Stimulated activated CD4-positive, alpha-beta T cell treated with anti-CD3 and anti-CD28 coated beads, Interleukin-15, amount 100 ng/mL, for 24 hours (primary cell): ENCODE measurements around the gene CRYBG1.
"Not testable (repeated sequence)": the region's sequence is repeated elsewhere in the genome, so short reads cannot be mapped to it uniquely, and the experiment has no call there.

Experiments used
- DNase-seq: peaks from one replicate; pipeline ENCODE4 v3.0.0-alpha.2; 2020

The CRYBG1 gene

GRCh38 chr6:106559659-106560058 lies 199.1 kb downstream of the CRYBG1 start:
- DNase-seq = not testable (repeated sequence)

- peak; percentile 36 for DNase-seq
Observed at GRCh38 chr6:106560996-106561685, 200.6 kb downstream of the CRYBG1 start.

DNA sequence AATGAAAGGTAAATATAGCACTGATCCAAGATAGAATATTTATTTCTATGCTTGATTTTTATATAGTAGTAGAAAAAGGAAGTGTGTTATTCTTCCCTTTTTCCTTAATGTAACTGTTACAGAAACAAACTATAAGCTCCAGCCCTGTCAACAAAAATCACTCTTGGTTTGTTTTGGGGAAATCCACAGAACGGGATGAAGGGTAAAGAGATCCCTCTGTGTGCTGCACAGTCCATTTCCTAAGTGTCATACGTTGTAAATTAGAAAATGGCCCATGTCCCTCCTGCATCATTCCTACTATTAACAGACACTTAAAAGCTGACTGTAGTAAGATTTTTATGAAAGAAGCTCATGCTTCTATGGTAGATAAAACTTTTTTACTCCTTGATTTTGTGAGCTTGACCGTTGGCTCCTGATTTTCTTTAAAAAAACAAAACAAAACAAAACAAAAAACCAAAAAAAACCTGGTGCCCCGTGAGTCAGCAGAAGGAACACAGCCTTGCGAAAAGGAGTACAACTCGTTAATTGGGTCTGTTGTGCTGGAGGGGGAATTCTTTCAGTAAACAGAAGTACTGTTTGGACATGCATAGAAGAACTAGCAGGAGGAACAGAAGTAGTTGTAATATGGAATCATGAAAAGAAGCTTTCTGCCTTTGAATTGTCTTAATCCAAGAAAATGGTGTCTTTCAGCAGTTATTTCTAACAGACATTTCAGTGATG lies 201.3 kb downstream of the CRYBG1 start:
- no peak for DNase-seq

DNA sequence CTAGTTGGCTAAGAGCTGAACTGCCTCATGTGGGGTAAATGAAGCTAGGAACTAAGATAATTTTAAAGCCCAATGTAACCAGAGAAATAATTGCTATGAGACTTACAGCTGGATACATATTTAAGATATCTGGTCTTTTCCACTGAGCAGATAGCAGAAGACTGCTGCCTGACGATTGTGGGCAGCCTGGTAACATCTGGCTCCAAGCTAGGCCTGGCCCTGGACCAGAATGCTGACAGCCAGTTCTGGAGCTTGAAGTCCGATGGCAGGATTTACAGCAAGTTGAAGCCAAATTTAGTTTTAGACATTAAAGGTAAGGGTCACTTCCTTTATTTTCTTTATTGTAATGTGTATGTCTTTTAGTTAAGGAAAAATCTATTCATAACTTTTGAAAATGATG lies 203.1 kb downstream of the CRYBG1 start:
- no peak for DNase-seq

GRCh38 chr6:106564476-106564875 lies 204.0 kb downstream of the CRYBG1 start:
- no peak for DNase-seq

- DNase-seq = no peak
Observed at GRCh38 chr6:106568530-106568929, 208.0 kb downstream of the CRYBG1 start.

GRCh38 chr6:106569428-106569827 lies 208.9 kb downstream of the CRYBG1 start:
- DNase-seq = no peak

DNA sequence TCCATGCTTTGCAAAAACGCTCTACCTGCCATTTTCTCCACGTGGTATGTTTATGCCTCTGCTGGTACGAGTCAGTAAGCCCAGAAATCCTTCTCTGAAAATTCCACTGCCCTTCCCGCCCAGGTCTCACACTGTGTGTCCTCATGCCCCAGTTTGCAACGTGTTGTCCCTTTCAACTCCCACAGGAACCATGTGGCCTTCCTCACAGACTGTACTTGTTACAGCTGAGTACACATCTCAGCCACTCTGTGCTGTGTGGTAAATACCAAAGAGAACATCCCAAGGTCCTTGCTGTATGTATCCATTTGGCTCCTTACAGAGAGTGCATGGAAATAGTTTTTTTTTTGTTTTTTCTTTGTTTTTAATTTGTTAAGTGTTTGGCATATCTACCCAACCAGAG lies 211.9 kb downstream of the CRYBG1 start:
- no peak for DNase-seq

DNA sequence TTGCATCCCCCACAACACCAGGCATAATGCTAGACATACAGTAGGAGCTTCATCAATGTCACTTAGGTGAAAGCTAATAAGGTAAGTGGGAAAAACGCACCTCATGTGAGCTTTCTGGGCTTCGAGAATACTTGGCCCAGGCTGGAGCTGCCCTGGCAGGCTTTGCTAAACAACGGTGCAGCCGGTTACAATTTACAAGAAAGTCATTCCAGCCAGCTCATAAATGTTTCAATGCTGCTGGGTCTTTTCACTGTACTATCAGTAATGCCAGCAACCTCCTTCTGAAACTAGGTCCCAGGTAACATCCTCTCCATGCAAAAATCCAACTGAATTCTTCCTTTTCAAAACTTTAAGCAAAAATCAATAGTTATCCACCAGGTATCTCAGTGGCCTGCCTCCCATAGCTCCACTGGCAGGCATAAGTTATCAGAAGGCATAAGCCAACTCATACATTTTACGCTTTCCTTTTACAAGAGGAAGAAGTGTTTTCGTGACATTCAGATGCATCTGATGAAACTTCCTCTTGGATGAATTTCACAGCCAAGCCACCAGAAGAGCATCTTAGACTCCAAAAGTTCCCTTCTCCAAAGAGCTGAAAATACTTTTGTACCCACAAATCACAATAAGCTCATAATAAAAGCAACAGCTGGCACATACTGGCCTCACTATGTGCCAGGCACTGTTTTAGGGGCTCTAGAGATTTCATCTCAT lies 212.5 kb downstream of the CRYBG1 start:
- DNase-seq = no peak

- DNase-seq = no peak
Observed at GRCh38 chr6:106574741-106575458, 214.4 kb downstream of the CRYBG1 start.

GRCh38 chr6:106579281-106579680 lies 218.8 kb downstream of the CRYBG1 start:
- no peak for DNase-seq

DNA sequence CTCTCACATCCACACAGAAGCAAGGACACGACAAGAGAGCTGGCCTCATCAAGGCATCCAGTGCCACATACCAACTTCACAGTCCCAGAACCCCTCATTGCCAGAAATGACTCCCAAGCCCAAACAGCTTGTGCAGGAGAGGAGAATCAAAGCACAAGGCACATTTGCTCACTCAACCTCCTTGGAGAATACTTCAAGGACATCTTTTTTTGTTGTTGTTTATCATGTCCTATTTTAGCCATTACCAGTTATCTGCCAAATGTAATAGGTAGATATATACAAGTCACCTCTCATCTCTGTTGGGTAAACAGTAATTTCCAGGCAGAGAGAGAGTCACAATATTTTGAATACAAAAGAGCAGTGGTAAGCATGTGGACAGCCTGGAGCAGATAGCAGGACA lies 221.0 kb downstream of the CRYBG1 start:
- DNase-seq = no peak

DNA sequence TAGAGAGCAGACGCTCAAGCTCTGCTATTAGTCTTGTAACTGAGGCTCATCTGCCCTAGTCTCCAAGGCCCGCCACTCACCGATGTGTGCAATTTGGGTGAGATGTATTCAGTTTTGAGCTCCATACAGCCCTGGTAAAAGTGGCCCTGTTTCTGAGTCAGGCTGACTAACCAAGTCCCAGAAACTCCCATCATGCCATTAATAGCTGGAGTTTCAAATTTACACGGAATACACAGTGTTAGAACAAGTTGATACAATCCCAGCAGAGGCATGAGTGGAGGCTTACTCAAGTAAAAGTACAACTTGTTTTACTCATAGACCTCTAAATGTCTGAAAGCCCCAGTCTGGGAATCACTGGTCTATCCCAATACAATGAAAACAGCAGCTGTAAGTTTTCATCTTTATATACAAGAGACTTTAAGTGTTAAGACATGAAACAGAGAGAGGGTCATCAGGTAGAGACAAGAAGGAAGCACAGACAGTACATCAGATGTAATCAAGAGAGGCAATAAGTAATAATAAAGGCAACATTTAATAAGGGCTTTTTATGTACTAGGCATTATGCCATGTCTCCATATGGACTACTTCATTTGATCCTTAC lies 226.4 kb downstream of the CRYBG1 start:
- DNase-seq = no peak

GRCh38 chr6:106588937-106589336 lies 228.4 kb downstream of the CRYBG1 start:
- not testable (repeated sequence) for DNase-seq

DNA sequence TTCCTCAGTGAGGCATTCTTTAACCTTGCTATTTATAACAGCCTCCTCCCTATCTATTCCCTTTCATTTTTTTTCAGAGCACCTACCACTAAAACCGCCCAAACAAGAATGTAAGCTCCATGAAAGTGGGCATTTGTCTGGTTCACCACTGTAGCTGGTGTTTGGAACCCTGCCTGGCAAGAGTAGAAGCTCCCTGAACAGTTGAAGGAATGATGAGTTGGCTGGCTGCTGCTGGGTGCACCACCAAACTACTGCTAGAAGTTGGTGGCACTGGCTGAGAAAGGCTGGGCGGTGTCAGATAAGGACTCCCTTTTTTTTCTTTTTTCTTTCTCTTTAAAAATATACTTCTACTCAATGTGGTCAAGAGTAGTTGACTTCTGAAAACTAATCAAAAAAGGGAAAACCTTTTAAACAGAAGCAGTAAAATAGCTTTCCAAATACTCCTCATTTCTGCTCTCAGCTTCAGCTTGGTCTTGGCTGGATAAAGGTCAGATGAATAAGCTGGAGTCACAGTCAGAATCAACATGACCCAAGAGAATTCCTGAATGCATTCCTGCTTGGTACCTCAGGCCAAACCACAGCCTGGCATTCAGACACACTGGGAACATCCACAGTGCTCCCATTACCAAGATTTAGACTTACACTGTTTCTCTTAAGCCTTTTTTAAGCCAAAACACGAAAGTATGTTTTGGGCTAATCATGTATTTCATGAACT lies 230.8 kb downstream of the CRYBG1 start:
- DNase-seq = no peak

GRCh38 chr6:106599440-106599839 lies 238.9 kb downstream of the CRYBG1 start:
- no peak for DNase-seq

DNA sequence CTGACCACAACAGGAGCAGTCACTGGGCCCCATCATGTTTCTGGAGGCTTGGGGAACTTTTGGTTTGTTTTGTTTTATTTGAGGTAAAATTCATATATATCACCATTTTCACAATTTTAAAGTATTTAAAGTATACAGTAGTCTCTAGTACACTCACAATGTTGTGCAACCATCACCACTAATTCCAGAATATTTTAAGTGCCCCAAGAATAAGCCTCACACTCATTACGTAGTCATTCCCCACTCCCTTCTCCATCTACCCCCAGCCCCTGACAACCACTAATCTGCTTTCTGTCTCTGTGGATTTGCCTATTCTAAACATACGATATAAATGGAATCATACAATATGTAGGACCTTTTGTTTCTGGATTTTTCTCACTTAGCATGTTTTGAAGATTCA lies 239.8 kb downstream of the CRYBG1 start:
- no peak for DNase-seq

GRCh38 chr6:106608080-106608668 lies 247.7 kb downstream of the CRYBG1 start:
- peak; percentile 9 for DNase-seq

- DNase-seq = peak; percentile 18
Observed at GRCh38 chr6:106609699-106610098, 249.2 kb downstream of the CRYBG1 start.

DNA sequence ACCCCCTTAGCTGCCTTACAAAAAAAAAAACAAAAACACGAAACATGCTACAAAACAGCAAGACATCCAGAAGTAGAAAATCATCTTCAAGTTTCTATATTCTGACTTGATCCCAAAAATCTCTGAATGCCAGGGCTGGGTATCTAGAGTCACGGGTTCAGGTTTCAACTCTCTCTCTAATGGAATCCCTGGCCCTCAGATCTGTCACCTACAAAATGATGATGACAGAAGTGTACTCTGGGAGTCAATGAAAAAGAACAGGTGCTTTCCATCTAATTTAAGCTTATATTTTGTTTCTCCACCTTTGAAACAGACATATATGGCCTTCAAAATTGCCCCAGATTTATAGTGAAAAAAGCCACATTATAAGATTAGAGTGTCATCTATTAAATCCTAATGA lies 250.5 kb downstream of the CRYBG1 start:
- no peak for DNase-seq

GRCh38 chr6:106612671-106613416 lies 252.3 kb downstream of the CRYBG1 start:
- DNase-seq = peak; percentile 6
